ENCODE results near the gene IP6K1. TPM values are rescaled to one million over a fixed set of nuclear protein-coding genes. Genes with fewer than 3 reads are reported as not detected.
"Not testable (repeated sequence)": the region's sequence is repeated elsewhere in the genome, so short reads cannot be mapped to it uniquely, and the experiment has no call there.

IP6K1 gene
- total RNA-seq, 1 experiment from 2014 or later = 13.3 TPM

GRCh38 chr3:49771340-49771938 is 14.9 kb downstream of the IP6K1 start:
- no peak for DNase-seq (ENCODE audit: extremely low read depth, low read depth)

GRCh38 chr3:49769926-49770325 is 16.4 kb downstream of the IP6K1 start:
- DNase-seq (ENCODE audit: extremely low read depth, low read depth) = no peak

- no peak for DNase-seq (ENCODE audit: extremely low read depth, low read depth)
These were observed 16.9 kb downstream of the IP6K1 start for GRCh38 chr3:49769286-49769915.

GRCh38 chr3:49763981-49764380 is 22.4 kb downstream of the IP6K1 start:
- DNase-seq (ENCODE audit: extremely low read depth, low read depth) = no peak

GRCh38 chr3:49761661-49762060 is 24.7 kb downstream of the IP6K1 start:
- DNase-seq (ENCODE audit: extremely low read depth, low read depth) = no peak

GRCh38 chr3:49759226-49759625 is 27.1 kb downstream of the IP6K1 start:
- DNase-seq (ENCODE audit: extremely low read depth, low read depth) = no peak

GRCh38 chr3:49757197-49757596 is 29.1 kb downstream of the IP6K1 start:
- DNase-seq (ENCODE audit: extremely low read depth, low read depth) = no peak

- no peak for DNase-seq (ENCODE audit: extremely low read depth, low read depth)
These were observed 30.3 kb downstream of the IP6K1 start for GRCh38 chr3:49756036-49756435.

- no peak for DNase-seq (ENCODE audit: extremely low read depth, low read depth)
These were observed 31.8 kb downstream of the IP6K1 start for GRCh38 chr3:49754536-49754935.

- no peak for DNase-seq (ENCODE audit: extremely low read depth, low read depth)
These were observed 34.8 kb downstream of the IP6K1 start for GRCh38 chr3:49751501-49751900.

- no peak for DNase-seq (ENCODE audit: extremely low read depth, low read depth)
These were observed 36.3 kb downstream of the IP6K1 start for GRCh38 chr3:49750056-49750455.

- not testable (repeated sequence) for DNase-seq (ENCODE audit: extremely low read depth, low read depth)
These were observed 37.5 kb downstream of the IP6K1 start for GRCh38 chr3:49748874-49749273.

- no peak for DNase-seq (ENCODE audit: extremely low read depth, low read depth)
These were observed 38.4 kb downstream of the IP6K1 start for GRCh38 chr3:49747792-49748480.

GRCh38 chr3:49745986-49746385 is 40.4 kb downstream of the IP6K1 start:
- DNase-seq (ENCODE audit: extremely low read depth, low read depth) = no peak

- no peak for DNase-seq (ENCODE audit: extremely low read depth, low read depth)
These were observed 45.9 kb downstream of the IP6K1 start for GRCh38 chr3:49740427-49740826.

GRCh38 chr3:49738067-49738713 is 48.2 kb downstream of the IP6K1 start:
- DNase-seq (ENCODE audit: extremely low read depth, low read depth) = no peak

GRCh38 chr3:49734752-49735151 is 51.6 kb downstream of the IP6K1 start:
- no peak for DNase-seq (ENCODE audit: extremely low read depth, low read depth)

- no peak for DNase-seq (ENCODE audit: extremely low read depth, low read depth)
These were observed 52.8 kb downstream of the IP6K1 start for GRCh38 chr3:49733551-49733950.

- DNase-seq (ENCODE audit: extremely low read depth, low read depth) = no peak
These were observed 53.7 kb downstream of the IP6K1 start for GRCh38 chr3:49732597-49732996.

- no peak for DNase-seq (ENCODE audit: extremely low read depth, low read depth)
These were observed 56.3 kb downstream of the IP6K1 start for GRCh38 chr3:49729966-49730609.

- no peak for DNase-seq (ENCODE audit: extremely low read depth, low read depth)
These were observed 58.4 kb downstream of the IP6K1 start for GRCh38 chr3:49727924-49728361.
